Fibroblast of villous mesenchyme (primary cell): ENCODE measurements around the gene PM20D1. TPM values are rescaled to one million over a fixed set of nuclear protein-coding genes. Genes with fewer than 3 reads are reported as not detected.

Source experiments
- DNase-seq: peaks from one replicate; pipeline ENCODE4 v3.0.0-alpha.2; 2010; ENCODE audit warnings: low read depth
- H3K4me3 ChIP-seq: 2 replicates; pipeline ENCODE4 v1.5.1; 2011; ENCODE audit warnings: low read depth, mild to moderate bottlenecking, low read length
- total RNA-seq: library from RNA; depleted of rRNA; stranded (reverse); fragments of >200 nt; gene quantifications from 2 replicates; pipeline ENCODE4 v1.2.3, GENCODE V29; 2012
- TF ChIP-seq, protein P1 (sequence below): IDR thresholded peaks from 2 replicates; pipeline ENCODE4 v1.5.1; 2012; ENCODE audit warnings: low read depth, mild to moderate bottlenecking, low read length; ENCODE audit not compliant: insufficient read depth

The PM20D1 gene
- total RNA-seq, 1 donor = not detected

DNA sequence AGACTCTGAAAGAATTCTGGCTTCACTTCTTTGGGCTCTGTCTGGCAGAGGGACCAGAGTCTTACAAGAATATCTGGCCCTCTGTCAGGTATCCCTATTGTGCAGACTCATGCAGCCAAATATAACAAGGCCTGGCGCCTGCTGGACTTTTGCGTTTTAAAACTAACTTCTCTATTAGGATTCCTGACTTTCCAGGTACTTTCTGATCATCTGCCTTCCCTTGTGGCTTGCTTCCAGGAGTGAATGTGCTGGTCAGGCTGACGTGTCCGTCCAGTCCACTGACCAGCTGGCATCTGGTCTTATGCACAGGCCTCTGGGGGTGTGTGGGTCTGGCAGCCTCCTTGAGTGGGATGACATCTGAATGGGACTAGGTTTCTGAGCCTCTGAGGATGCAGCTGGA lies 66.0 kb downstream of the PM20D1 start:
- no peak overlapping the region for H3K4me3 ChIP-seq
- DNase-seq = no peak
- TF ChIP-seq, protein P1, sequence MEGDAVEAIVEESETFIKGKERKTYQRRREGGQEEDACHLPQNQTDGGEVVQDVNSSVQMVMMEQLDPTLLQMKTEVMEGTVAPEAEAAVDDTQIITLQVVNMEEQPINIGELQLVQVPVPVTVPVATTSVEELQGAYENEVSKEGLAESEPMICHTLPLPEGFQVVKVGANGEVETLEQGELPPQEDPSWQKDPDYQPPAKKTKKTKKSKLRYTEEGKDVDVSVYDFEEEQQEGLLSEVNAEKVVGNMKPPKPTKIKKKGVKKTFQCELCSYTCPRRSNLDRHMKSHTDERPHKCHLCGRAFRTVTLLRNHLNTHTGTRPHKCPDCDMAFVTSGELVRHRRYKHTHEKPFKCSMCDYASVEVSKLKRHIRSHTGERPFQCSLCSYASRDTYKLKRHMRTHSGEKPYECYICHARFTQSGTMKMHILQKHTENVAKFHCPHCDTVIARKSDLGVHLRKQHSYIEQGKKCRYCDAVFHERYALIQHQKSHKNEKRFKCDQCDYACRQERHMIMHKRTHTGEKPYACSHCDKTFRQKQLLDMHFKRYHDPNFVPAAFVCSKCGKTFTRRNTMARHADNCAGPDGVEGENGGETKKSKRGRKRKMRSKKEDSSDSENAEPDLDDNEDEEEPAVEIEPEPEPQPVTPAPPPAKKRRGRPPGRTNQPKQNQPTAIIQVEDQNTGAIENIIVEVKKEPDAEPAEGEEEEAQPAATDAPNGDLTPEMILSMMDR = no peak

- no peak overlapping the region for H3K4me3 ChIP-seq
- TF ChIP-seq, protein P1 = no peak
- DNase-seq = no peak
Measured at GRCh38 chr1:205783433-205783795, 66.5 kb downstream of the PM20D1 start.

GRCh38 chr1:205782627-205783432 lies 67.1 kb downstream of the PM20D1 start:
- TF ChIP-seq, protein P1 = no peak
- no peak for DNase-seq
- H3K4me3 ChIP-seq = no peak overlapping the region

DNA sequence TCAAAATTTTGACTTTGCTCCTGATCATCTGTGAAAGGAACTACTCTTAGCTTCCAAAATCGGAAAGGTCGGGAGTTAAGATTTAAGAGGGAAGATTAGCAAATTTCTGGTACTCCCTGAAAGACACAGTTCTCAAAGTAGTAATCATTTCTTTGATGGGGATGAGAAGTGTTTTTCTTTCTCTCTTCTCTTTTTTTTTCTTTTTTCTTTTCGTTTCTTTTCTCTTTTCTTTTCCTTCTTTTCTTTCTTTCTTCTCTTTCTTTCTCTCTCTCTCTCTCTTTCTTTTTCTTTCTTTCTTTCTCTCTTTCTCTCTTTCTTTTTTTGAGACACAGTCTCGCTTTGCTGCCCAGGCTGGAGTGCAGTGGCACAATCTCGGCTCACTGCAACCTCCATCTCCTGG lies 69.6 kb downstream of the PM20D1 start:
- no peak overlapping the region for H3K4me3 ChIP-seq
- no peak for DNase-seq
- TF ChIP-seq, protein P1 = no peak

Other genes with a start within 250 kb of the PM20D1 start
- 23.5 and 30.2 TPM in 2 replicates for gene ELK4, start 218.1 kb downstream of the PM20D1 start, total RNA-seq
- 3.2 and 5.2 TPM in 2 replicates for gene SLC45A3, start 169.6 kb downstream of the PM20D1 start, total RNA-seq
- 206 and 233 TPM in 2 replicates for gene NUCKS1, start 100.0 kb downstream of the PM20D1 start, total RNA-seq
- gene RAB29, start 74.7 kb downstream of the PM20D1 start, total RNA-seq = 22.2 and 43.2 TPM in 2 replicates
- gene SLC41A1, start 36.9 kb downstream of the PM20D1 start, total RNA-seq = 13.9 and 20.7 TPM in 2 replicates
- not detected in 2 replicates for gene SLC26A9, start 93.3 kb upstream of the PM20D1 start, total RNA-seq
- 4.2 and 5.2 TPM in 2 replicates for gene RAB7B, start 153.3 kb upstream of the PM20D1 start, total RNA-seq
- gene CTSE, start 173.8 kb upstream of the PM20D1 start, total RNA-seq = not detected in 2 replicates
- not detected in 2 replicates for gene RHEX, start 203.0 kb upstream of the PM20D1 start, total RNA-seq